HCT116 (cell line): ENCODE measurements around the gene CDYL.

Source experiments
- CEBPB ChIP-seq: IDR thresholded peaks from 2 replicates; pipeline ENCODE4 v1.6.1; 2012; ENCODE audit warnings: low read depth
- CTCF ChIP-seq, 3 experiments: fragments of 200-600 bp in 1 of 3; sonication (generic) in 1 of 3; IDR thresholded peaks in 2 of 3; conservative IDR thresholded peaks in 1 of 3; 2 replicates each; pipeline ENCODE4 v1.5.1; 2012 to 2017; ENCODE audit warnings: low read depth in 2 of 3, low read length in 2 of 3, antibody characterized with exemption in 1 of 3, borderline replicate concordance in 1 of 3, control low read depth in 1 of 3, mild to moderate bottlenecking in 1 of 3, mixed read lengths in 1 of 3, mixed run types in 1 of 3, moderate library complexity in 1 of 3; ENCODE audit not compliant: insufficient read depth in 1 of 3
- EGR1 ChIP-seq: IDR thresholded peaks from 2 replicates; pipeline ENCODE4 v1.6.1; 2012; ENCODE audit warnings: low read depth
- EZH2 ChIP-seq: fragments of 200-600 bp; sonication (generic); IDR thresholded peaks from 2 replicates; pipeline ENCODE4 v1.6.1; 2017; ENCODE audit warnings: antibody characterized with exemption, mixed run types
- POLR2A ChIP-seq: IDR thresholded peaks from 2 replicates; pipeline ENCODE4 v1.7.0; 2011; ENCODE audit warnings: borderline replicate concordance; ENCODE audit not compliant: insufficient read depth, insufficient read length; ENCODE audit errors: extremely low read depth
- RAD21 ChIP-seq: IDR thresholded peaks from 2 replicates; pipeline ENCODE4 v1.6.1; 2012; ENCODE audit warnings: low read depth, mild to moderate bottlenecking
- TCF7L2 ChIP-seq: IDR thresholded peaks from 2 replicates; pipeline ENCODE4 v1.7.0; 2011; ENCODE audit warnings: borderline replicate concordance, inconsistent platforms; ENCODE audit not compliant: insufficient read depth, insufficient read length; ENCODE audit errors: extremely low read depth

- no peak for TF ChIP-seq EZH2
- TF ChIP-seq CTCF (IDR thresholded peaks at IDR 0.05 in 2 of 3, conservative IDR thresholded peaks at IDR 0.05 in 1 of 3; ENCODE audit: borderline replicate concordance in 1 of 3, insufficient read depth in 1 of 3, low read depth in 2 of 3, low read length in 2 of 3), result no peak
- no peak for TF ChIP-seq EGR1
- no peak for TF ChIP-seq TCF7L2
- no peak for TF ChIP-seq POLR2A
- TF ChIP-seq CEBPB, result no peak
- no peak for TF ChIP-seq RAD21
Observed at GRCh38 chr6:4817551-4817950, 41.3 kb downstream of the CDYL start.
